Mammary epithelial cell (primary cell): ENCODE results near the gene MB.

Source experiments
- CTCF ChIP-seq, 2 donors: IDR thresholded peaks in 1 of 2; conservative IDR thresholded peaks in 1 of 2; 2 replicates each; pipeline ENCODE4 v1.5.1; 2011 to 2012; ENCODE audit warnings: inconsistent platforms in 2 of 2, low read length in 2 of 2, mild to moderate bottlenecking in 2 of 2, control low read depth in 1 of 2, low read depth in 1 of 2; ENCODE audit not compliant: insufficient read depth in 1 of 2; ENCODE audit errors: extremely low read depth in 1 of 2
- EZH2 ChIP-seq: IDR thresholded peaks from 2 replicates; pipeline ENCODE4 v1.6.1; 2012; ENCODE audit warnings: low read length, inconsistent platforms, borderline replicate concordance

- no peak for TF ChIP-seq CTCF (conservative IDR thresholded peaks at IDR 0.05 in 1 of 2, IDR thresholded peaks at IDR 0.05 in 1 of 2; ENCODE audit: extremely low read depth in 1 of 2, insufficient read depth in 1 of 2, low read depth in 1 of 2, low read length in 2 of 2)
- no peak for TF ChIP-seq EZH2
These were observed 39.2 kb upstream of the MB start for GRCh38 chr22:35656284-35656752.
